Sigmoid colon (tissue), 7 donors: ENCODE measurements around the gene NUFIP1. TPM values are rescaled to one million over a fixed set of nuclear protein-coding genes. Genes with fewer than 3 reads are reported as not detected.
"Not testable (repeated sequence)": the region's sequence is repeated elsewhere in the genome, so short reads cannot be mapped to it uniquely, and the experiment has no call there.

Experiments
- DNase-seq: peaks from one replicate; pipeline ENCODE4 v3.0.0-alpha.2; 2019
- H3K27ac ChIP-seq, 4 donors: fragments of 200-600 bp; sonication (generic); one replicate each; pipeline ENCODE4 v1.5.1; 2016 to 2019; ENCODE audit warnings: mild to moderate bottlenecking in 1 of 4
- H3K27me3 ChIP-seq, 3 donors: fragments of 200-600 bp; sonication (generic); one replicate each; pipeline ENCODE4 v1.5.1; 2019; ENCODE audit warnings: mild to moderate bottlenecking in 1 of 3
- H3K36me3 ChIP-seq, 4 donors: fragments of 200-600 bp; sonication (generic); one replicate each; pipeline ENCODE4 v1.5.1; 2016 to 2019
- H3K4me1 ChIP-seq, 4 donors: fragments of 200-600 bp; sonication (generic); one replicate each; pipeline ENCODE4 v1.5.1; 2017 to 2019
- H3K4me3 ChIP-seq, 4 donors: fragments of 200-600 bp; sonication (generic); one replicate each; pipeline ENCODE4 v1.5.1; 2017 to 2019; ENCODE audit warnings: mild to moderate bottlenecking in 2 of 4, moderate library complexity in 1 of 4
- H3K9me3 ChIP-seq, 4 donors: fragments of 200-600 bp in 3 of 4; sonication (generic) in 3 of 4; one replicate each; pipeline versions ENCODE4 v1.5.1 to v1.6.1; 2013 to 2019
- EP300 ChIP-seq, 4 donors: sonication (generic); formaldehyde crosslinking; IDR thresholded peaks; one replicate each; pipeline ENCODE4 v1.6.1; 2017; ENCODE audit warnings: antibody characterized with exemption in 4 of 4
- POLR2A ChIP-seq, 2 donors: fragments of 450-650 bp; IDR thresholded peaks; one replicate each; pipeline ENCODE4 v1.6.1; 2016; ENCODE audit warnings: antibody characterized with exemption in 2 of 2, mild to moderate bottlenecking in 2 of 2, moderate library complexity in 2 of 2
- POLR2AphosphoS5 ChIP-seq, 4 donors: sonication (generic); formaldehyde crosslinking; IDR thresholded peaks; one replicate each; pipeline ENCODE4 v1.6.1; 2017; ENCODE audit warnings: antibody characterized with exemption in 4 of 4
- WGBS, 2 donors: extraction: QIAGEN DNeasy Blood & Tissue Kit; methylation state at CpG; one replicate each; pipeline ENCODE4 v1.1.7; 2013; 5-methylcytosine and 5-hydroxymethylcytosine counted together
- intact Hi-C: fragments of 100-400 bp; cut with DNase I; formaldehyde crosslinking; loops from one replicate; pipeline ENCODE4 v1.15.1; 2023
- polyA plus RNA-seq, 3 donors: library from polyadenylated mRNA; stranded (reverse); fragments of 200-250 nt; gene quantifications; one replicate each; pipeline ENCODE4 v1.2.3, GENCODE V29; 2013
- total RNA-seq, 4 donors: library from RNA; depleted of rRNA; stranded (reverse); fragments of >200 nt; gene quantifications; one replicate each; pipeline ENCODE4 v1.1.0, GENCODE V29; 2016
- TF ChIP-seq, protein P1 (sequence below), 4 experiments: fragments of 450-650 bp in 3 of 4; fragments of 200-600 bp in 1 of 4; IDR thresholded peaks; one replicate each; pipeline ENCODE4 v1.5.1; 2016 to 2019; ENCODE audit warnings: antibody characterized with exemption in 4 of 4, mild to moderate bottlenecking in 3 of 4, moderate library complexity in 2 of 4
- donor health status: healthy with polysubstance abuse.
- donor health status: Bipolar disorder and iron deficiency.
- donor health status: healthy.

The NUFIP1 gene
- total and polyA plus RNA-seq, 7 donors, result 1.6 to 3.5 (median 2.7) TPM

GRCh38 chr13:45021250-45021649 is 32.0 kb upstream of the NUFIP1 start:
- Histone ChIP-seq H3K4me1 (no peaks in the 10 kb centered on the region), H3K9me3 (no peaks in the 10 kb centered on the region), H3K27me3 (no peaks in the 10 kb centered on the region), H3K36me3 (peaks cover 0 to 78% (median 13%) of the 10 kb centered on the region in 4 donors), H3K27ac (no peak overlapping the region), H3K4me3 (no peak overlapping the region)
- intact Hi-C loops, result no loop called here
- TF ChIP-seq POLR2A (IDR thresholded peaks at IDR 0.05) (no peak), EP300 (IDR thresholded peaks at IDR 0.05) (no peak), POLR2AphosphoS5 (IDR thresholded peaks at IDR 0.05) (no peak)
- TF ChIP-seq, protein P1, sequence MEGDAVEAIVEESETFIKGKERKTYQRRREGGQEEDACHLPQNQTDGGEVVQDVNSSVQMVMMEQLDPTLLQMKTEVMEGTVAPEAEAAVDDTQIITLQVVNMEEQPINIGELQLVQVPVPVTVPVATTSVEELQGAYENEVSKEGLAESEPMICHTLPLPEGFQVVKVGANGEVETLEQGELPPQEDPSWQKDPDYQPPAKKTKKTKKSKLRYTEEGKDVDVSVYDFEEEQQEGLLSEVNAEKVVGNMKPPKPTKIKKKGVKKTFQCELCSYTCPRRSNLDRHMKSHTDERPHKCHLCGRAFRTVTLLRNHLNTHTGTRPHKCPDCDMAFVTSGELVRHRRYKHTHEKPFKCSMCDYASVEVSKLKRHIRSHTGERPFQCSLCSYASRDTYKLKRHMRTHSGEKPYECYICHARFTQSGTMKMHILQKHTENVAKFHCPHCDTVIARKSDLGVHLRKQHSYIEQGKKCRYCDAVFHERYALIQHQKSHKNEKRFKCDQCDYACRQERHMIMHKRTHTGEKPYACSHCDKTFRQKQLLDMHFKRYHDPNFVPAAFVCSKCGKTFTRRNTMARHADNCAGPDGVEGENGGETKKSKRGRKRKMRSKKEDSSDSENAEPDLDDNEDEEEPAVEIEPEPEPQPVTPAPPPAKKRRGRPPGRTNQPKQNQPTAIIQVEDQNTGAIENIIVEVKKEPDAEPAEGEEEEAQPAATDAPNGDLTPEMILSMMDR (IDR thresholded peaks at IDR 0.05), result no peak
- WGBS, 2 donors, result 88 to 89% methylated on average over 3 of the region's 3 CpGs
- DNase-seq, result no peak

GRCh38 chr13:45019981-45020380 is 30.7 kb upstream of the NUFIP1 start:
- H3K27ac ChIP-seq, H3K4me1 ChIP-seq, H3K9me3 ChIP-seq, H3K4me3 ChIP-seq, DNase-seq, intact Hi-C loops, H3K27me3 ChIP-seq: not testable (repeated sequence)
- H3K36me3 ChIP-seq, result peaks cover 5 to 82% (median 21%) of the 10 kb centered on the region in 4 donors
- WGBS, 2 donors, result 94 to 98% methylated on average over 7 of the region's 7 CpGs

DNA sequence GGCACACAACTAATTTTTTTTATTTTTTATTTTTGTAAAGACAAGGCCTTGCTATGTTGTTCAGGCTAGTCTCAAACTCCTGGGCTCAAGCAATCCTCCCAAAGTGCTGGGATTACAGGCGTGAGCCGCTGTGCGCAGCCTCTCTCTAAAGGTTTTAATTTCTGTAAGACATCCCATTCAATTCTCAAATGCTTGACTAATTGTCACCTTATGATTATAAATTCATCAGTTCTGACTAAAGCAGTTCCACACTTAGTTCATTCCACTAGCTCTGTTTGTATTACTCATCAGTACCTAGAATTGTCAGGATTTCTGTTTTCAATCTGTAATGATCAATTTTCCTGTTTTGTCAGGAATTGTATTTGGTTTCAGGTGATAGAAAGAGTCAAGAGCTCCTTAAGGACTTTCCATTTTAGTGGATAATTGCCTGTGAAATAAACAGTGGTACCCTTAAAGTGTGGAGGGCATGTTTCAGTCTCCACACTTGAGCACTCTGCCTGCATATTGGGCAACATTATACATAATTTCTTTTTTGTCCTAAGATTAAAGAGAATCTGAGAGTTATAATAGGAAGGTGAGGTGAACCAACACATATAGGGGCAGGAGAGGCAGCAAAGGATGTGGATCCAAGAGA is 27.6 kb upstream of the NUFIP1 start:
- Histone ChIP-seq H3K27ac (no peak overlapping the region), H3K9me3 (no peaks in the 10 kb centered on the region), H3K4me3 (no peak overlapping the region), H3K27me3 (no peaks in the 10 kb centered on the region), H3K36me3 (peaks cover 5 to 74% (median 18%) of the 10 kb centered on the region in 4 donors), H3K4me1 (no peaks in the 10 kb centered on the region)
- 96 to 98% methylated on average over 3 of the region's 3 CpGs for WGBS, 2 donors
- no peak for DNase-seq
- TF ChIP-seq POLR2A (IDR thresholded peaks at IDR 0.05) (no peak), EP300 (IDR thresholded peaks at IDR 0.05) (no peak), POLR2AphosphoS5 (IDR thresholded peaks at IDR 0.05) (no peak)
- TF ChIP-seq, protein P1 (IDR thresholded peaks at IDR 0.05), result no peak
- intact Hi-C loops, result no loop called here

- WGBS, 2 donors, result 94 to 96% methylated on average over 2 of the region's 2 CpGs
These were observed 26.0 kb upstream of the NUFIP1 start for GRCh38 chr13:45015300-45015699.

GRCh38 chr13:45011198-45011597 is 21.9 kb upstream of the NUFIP1 start:
- WGBS, 2 donors, result 95 to 96% methylated on average over 6 of the region's 6 CpGs
- Histone ChIP-seq H3K36me3 (peaks cover 5 to 84% (median 32%) of the 10 kb centered on the region in 4 donors), H3K4me3 (no peak overlapping the region), H3K4me1 (no peaks in the 10 kb centered on the region), H3K9me3 (no peaks in the 10 kb centered on the region), H3K27me3 (no peaks in the 10 kb centered on the region), H3K27ac (no peak overlapping the region)
- TF ChIP-seq POLR2AphosphoS5 (IDR thresholded peaks at IDR 0.05) (no peak), EP300 (IDR thresholded peaks at IDR 0.05) (no peak), POLR2A (IDR thresholded peaks at IDR 0.05) (no peak)
- TF ChIP-seq, protein P1 (IDR thresholded peaks at IDR 0.05), result no peak
- intact Hi-C loops, result no loop called here
- no peak for DNase-seq

More at GRCh38 chr13:45015300-45015699, 26.0 kb upstream of the NUFIP1 start:
- Histone ChIP-seq H3K4me1 (no peaks in the 10 kb centered on the region), H3K4me3 (no peak overlapping the region), H3K27me3 (no peaks in the 10 kb centered on the region), H3K27ac (no peak overlapping the region), H3K9me3 (no peaks in the 10 kb centered on the region), H3K36me3 (peaks cover 5 to 74% (median 33%) of the 10 kb centered on the region in 4 donors)
- TF ChIP-seq, protein P1 (IDR thresholded peaks at IDR 0.05), result no peak
- no peak for TF ChIP-seq EP300 (IDR thresholded peaks at IDR 0.05)
- no peak for TF ChIP-seq POLR2AphosphoS5 (IDR thresholded peaks at IDR 0.05)
- TF ChIP-seq POLR2A (IDR thresholded peaks at IDR 0.05), result no peak
- intact Hi-C loops, result no loop called here
- no peak for DNase-seq
